OCI-LY7 (cell line): ENCODE results near the gene RRAGC.

Source experiments
- CTCF ChIP-seq: fragments of 200-600 bp; sonication (generic); conservative IDR thresholded peaks from 2 replicates; pipeline ENCODE4 v1.5.1; 2014; ENCODE audit warnings: mild to moderate bottlenecking, antibody characterized with exemption, low read length, moderate library complexity, mixed read lengths
- EZH2phosphoT487 ChIP-seq: fragments of 200-600 bp; sonication (generic); IDR thresholded peaks from 2 replicates; pipeline ENCODE4 v1.6.1; 2018; ENCODE audit warnings: low read depth, borderline replicate concordance, mild to moderate bottlenecking, mixed run types, antibody characterized with exemption, low read length, moderate library complexity, mixed read lengths

GRCh38 chr1:38803647-38804046, 55.9 kb downstream of the RRAGC start:
- TF ChIP-seq CTCF (no peak), EZH2phosphoT487 (no peak)
